HG02885 (cell line): ENCODE results near the gene DYNLT1.
"Not testable (repeated sequence)": the region's sequence is repeated elsewhere in the genome, so short reads cannot be mapped to it uniquely, and the experiment has no call there.

ENCODE experiments used
- ATAC-seq: cut with Tn5 transposase; IDR thresholded peaks from one replicate; pipeline ENCODE4 v1.9.1; 2021; ENCODE audit warnings: mild to moderate bottlenecking; ENCODE audit not compliant: unreplicated experiment, poor library complexity

Gene DYNLT1

GRCh38 chr6:158644231-158645063 lies at the start of gene DYNLT1:
DYNLT1 (minus strand) TSS chr6:158644743; CDS start chr6:158644708, 35 bp downstream.
- ATAC-seq, result peak; percentile 70

GRCh38 chr6:158688860-158689259 lies 44.3 kb upstream of the DYNLT1 start:
- no peak for ATAC-seq

- no peak for ATAC-seq
These were observed 43.0 kb upstream of the DYNLT1 start for GRCh38 chr6:158687506-158687905.

- peak; percentile 54 for ATAC-seq
These were observed 42.3 kb upstream of the DYNLT1 start for GRCh38 chr6:158686791-158687381.

GRCh38 chr6:158686311-158686710 lies 41.8 kb upstream of the DYNLT1 start:
- ATAC-seq, result no peak

GRCh38 chr6:158684745-158685324 lies 40.3 kb upstream of the DYNLT1 start:
- ATAC-seq, result no peak

- no peak for ATAC-seq
These were observed 39.8 kb upstream of the DYNLT1 start for GRCh38 chr6:158684311-158684710.

- ATAC-seq, result no peak
These were observed 35.9 kb upstream of the DYNLT1 start for GRCh38 chr6:158680481-158680880.

- no peak for ATAC-seq
These were observed 35.5 kb upstream of the DYNLT1 start for GRCh38 chr6:158680015-158680414.

GRCh38 chr6:158677906-158678578 lies 33.5 kb upstream of the DYNLT1 start:
- no peak for ATAC-seq

- not testable (repeated sequence) for ATAC-seq
These were observed 32.6 kb upstream of the DYNLT1 start for GRCh38 chr6:158677094-158677493.

- no peak for ATAC-seq
These were observed 30.0 kb upstream of the DYNLT1 start for GRCh38 chr6:158674342-158675131.

- no peak for ATAC-seq
These were observed 28.2 kb upstream of the DYNLT1 start for GRCh38 chr6:158672726-158673125.

- not testable (repeated sequence) for ATAC-seq
These were observed 27.6 kb upstream of the DYNLT1 start for GRCh38 chr6:158672119-158672518.

- no peak for ATAC-seq
These were observed 24.8 kb upstream of the DYNLT1 start for GRCh38 chr6:158669145-158670035.

- no peak for ATAC-seq
These were observed 24.2 kb upstream of the DYNLT1 start for GRCh38 chr6:158668707-158669103.

GRCh38 chr6:158667360-158667981 lies 22.9 kb upstream of the DYNLT1 start:
- ATAC-seq, result no peak

- ATAC-seq, result no peak
These were observed 22.3 kb upstream of the DYNLT1 start for GRCh38 chr6:158666628-158667359.
